Trophoblast cell (in vitro differentiated cells and primary cell): Measurements from ENCODE around the gene FAM181B. TPM values are rescaled to one million over a fixed set of nuclear protein-coding genes. Genes with fewer than 3 reads are reported as not detected.

ENCODE experiments used
- DNase-seq, 2 donors: peaks; one replicate each; pipeline ENCODE4 v3.0.0-alpha.2; 2016
- H2AFZ ChIP-seq: 2 replicates; pipeline ENCODE4 v1.6.1; 2013; ENCODE audit warnings: low read length, moderate library complexity, mild to moderate bottlenecking; ENCODE audit not compliant: insufficient read depth, poor library complexity
- H2AK5ac ChIP-seq: 2 replicates; pipeline ENCODE4 v1.6.1; 2013; ENCODE audit warnings: mild to moderate bottlenecking, low read length
- H2BK120ac ChIP-seq: 2 replicates; pipeline ENCODE4 v1.6.1; 2013; ENCODE audit warnings: low read length, mild to moderate bottlenecking, moderate library complexity; ENCODE audit not compliant: insufficient read depth, poor library complexity
- H2BK12ac ChIP-seq: 2 replicates; pipeline ENCODE4 v1.6.1; 2013; ENCODE audit warnings: mild to moderate bottlenecking, low read length, moderate library complexity
- H2BK5ac ChIP-seq: 2 replicates; pipeline ENCODE4 v1.6.1; 2013; ENCODE audit warnings: low read length, low read depth, moderate library complexity, mild to moderate bottlenecking; ENCODE audit not compliant: poor library complexity
- H3K14ac ChIP-seq: 2 replicates; pipeline ENCODE4 v1.6.1; 2013; ENCODE audit warnings: mild to moderate bottlenecking, low read length
- H3K18ac ChIP-seq: 2 replicates; pipeline ENCODE4 v1.6.1; 2013; ENCODE audit warnings: mild to moderate bottlenecking, low read length
- H3K23ac ChIP-seq: 2 replicates; pipeline ENCODE4 v1.6.1; 2013; ENCODE audit warnings: low read length
- H3K27ac ChIP-seq: 2 replicates; pipeline ENCODE4 v1.5.1; 2013; ENCODE audit warnings: low read depth, mild to moderate bottlenecking, inconsistent platforms, low read length, moderate library complexity
- H3K27me3 ChIP-seq: 2 replicates; pipeline ENCODE4 v1.6.1; 2013; ENCODE audit warnings: inconsistent platforms, mild to moderate bottlenecking, low read length, moderate library complexity; ENCODE audit not compliant: insufficient read depth
- H3K36me3 ChIP-seq, 2 experiments: 1 replicate in 1 of 2; 2 replicates in 1 of 2; pipeline ENCODE4 v1.6.1; 2013; ENCODE audit warnings: low read length in 2 of 2, mild to moderate bottlenecking in 2 of 2, moderate library complexity in 1 of 2; ENCODE audit not compliant: insufficient read depth in 2 of 2, control insufficient read depth in 1 of 2
- H3K4ac ChIP-seq: 2 replicates; pipeline ENCODE4 v1.6.1; 2013; ENCODE audit warnings: low read depth, mild to moderate bottlenecking, low read length, moderate library complexity
- H3K4me1 ChIP-seq, 2 experiments: 1 replicate in 1 of 2; 2 replicates in 1 of 2; pipeline ENCODE4 v1.6.1; 2013; ENCODE audit warnings: low read length in 2 of 2, mild to moderate bottlenecking in 2 of 2, moderate library complexity in 1 of 2; ENCODE audit not compliant: insufficient read depth in 2 of 2, control insufficient read depth in 1 of 2
- H3K4me2 ChIP-seq: 2 replicates; pipeline ENCODE4 v1.6.1; 2013; ENCODE audit warnings: inconsistent platforms, mild to moderate bottlenecking, low read length, moderate library complexity
- H3K4me3 ChIP-seq: 2 replicates; pipeline ENCODE4 v1.5.1; 2013; ENCODE audit warnings: mild to moderate bottlenecking, low read depth, low read length, inconsistent platforms
- H3K79me1 ChIP-seq: one replicate; pipeline ENCODE4 v1.6.1; 2013; ENCODE audit warnings: low read length
- H3K79me2 ChIP-seq: 2 replicates; pipeline ENCODE4 v1.6.1; 2013; ENCODE audit warnings: low read length, mild to moderate bottlenecking; ENCODE audit not compliant: control insufficient read depth, insufficient read depth, poor library complexity
- H3K9ac ChIP-seq: 2 replicates; pipeline ENCODE4 v1.6.1; 2013; ENCODE audit warnings: mild to moderate bottlenecking, low read length
- H3K9me3 ChIP-seq: 2 replicates; pipeline ENCODE4 v1.6.1; 2013; ENCODE audit warnings: low read depth, mild to moderate bottlenecking, control low read depth, inconsistent platforms, low read length; ENCODE audit not compliant: insufficient read depth
- H4K12ac ChIP-seq: 2 replicates; pipeline ENCODE4 v1.6.1; 2013; ENCODE audit warnings: low read depth, mild to moderate bottlenecking, low read length, moderate library complexity
- H4K8ac ChIP-seq: 2 replicates; pipeline ENCODE4 v1.6.1; 2013; ENCODE audit warnings: low read depth, mild to moderate bottlenecking, low read length, moderate library complexity
- H4K91ac ChIP-seq: one replicate; pipeline ENCODE4 v1.6.1; 2013; ENCODE audit warnings: low read depth, mild to moderate bottlenecking, low read length, moderate library complexity
- WGBS: extraction: QIAGEN DNeasy Blood & Tissue Kit; methylation state at CpG from one replicate; pipeline ENCODE4 v1.1.7; 2013; ENCODE audit warnings: missing lambda C conversion rate; ENCODE audit not compliant: insufficient read length, insufficient coverage; ENCODE audit errors: extremely low coverage; 5-methylcytosine and 5-hydroxymethylcytosine counted together
- polyA plus RNA-seq: library from polyadenylated mRNA; stranded (reverse); fragments of 200-250 nt; gene quantifications from 2 replicates; pipeline ENCODE4 v1.2.3, GENCODE V29; 2013

FAM181B gene, protein sequence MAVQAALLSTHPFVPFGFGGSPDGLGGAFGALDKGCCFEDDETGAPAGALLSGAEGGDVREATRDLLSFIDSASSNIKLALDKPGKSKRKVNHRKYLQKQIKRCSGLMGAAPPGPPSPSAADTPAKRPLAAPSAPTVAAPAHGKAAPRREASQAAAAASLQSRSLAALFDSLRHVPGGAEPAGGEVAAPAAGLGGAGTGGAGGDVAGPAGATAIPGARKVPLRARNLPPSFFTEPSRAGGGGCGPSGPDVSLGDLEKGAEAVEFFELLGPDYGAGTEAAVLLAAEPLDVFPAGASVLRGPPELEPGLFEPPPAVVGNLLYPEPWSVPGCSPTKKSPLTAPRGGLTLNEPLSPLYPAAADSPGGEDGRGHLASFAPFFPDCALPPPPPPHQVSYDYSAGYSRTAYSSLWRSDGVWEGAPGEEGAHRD
- polyA plus RNA-seq: 0.01 and 0.04 TPM in 2 replicates

GRCh38 chr11:82733444-82734119 lies at the start of gene FAM181B:
Gene FAM181B (minus strand): TSS chr11:82733864. CDS start chr11:82733729, 135 bp downstream.
- no CpG with 5 or more reads among the region's 67 CpGs for WGBS

DNA sequence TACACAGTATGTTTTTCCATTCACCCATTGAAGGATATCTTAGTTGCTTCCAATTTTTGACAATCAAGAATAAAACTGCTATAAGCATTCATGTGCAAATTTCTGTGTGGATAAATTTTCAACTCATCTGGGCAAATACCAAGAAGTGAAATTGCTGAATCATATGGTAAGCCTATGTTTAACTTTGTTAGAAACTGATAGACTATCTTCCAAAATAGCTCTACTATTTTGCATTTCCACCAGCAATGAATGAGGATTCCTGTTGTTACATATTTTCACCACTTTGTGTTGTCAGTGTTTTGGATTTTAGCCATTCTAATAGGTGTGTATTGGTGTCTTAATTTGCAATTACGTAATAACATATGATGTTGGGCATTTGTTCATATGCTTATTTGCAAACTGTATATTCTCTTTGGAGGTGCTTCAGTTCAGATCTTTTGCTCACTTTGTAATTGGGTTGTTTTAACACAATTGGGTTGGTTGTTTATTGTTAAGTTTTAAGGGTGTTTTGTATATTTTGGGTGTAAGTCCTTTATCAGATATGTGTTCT lies 49.2 kb upstream of the FAM181B start:
- no peak overlapping the region for H2AK5ac ChIP-seq
- no peak overlapping the region for H2BK12ac ChIP-seq
- no peaks in the 10 kb centered on the region for H3K79me2 ChIP-seq
- H3K9me3 ChIP-seq: no peaks in the 10 kb centered on the region
- H3K18ac ChIP-seq: no peak overlapping the region
- no peak overlapping the region for H4K12ac ChIP-seq
- H2BK5ac ChIP-seq: no peak overlapping the region
- no peak overlapping the region for H3K4me3 ChIP-seq
- no peak overlapping the region for H3K4ac ChIP-seq
- H2AFZ ChIP-seq: no peak overlapping the region
- no peaks in the 10 kb centered on the region for H3K79me1 ChIP-seq
- H3K9ac ChIP-seq: no peak overlapping the region
- no peaks in the 10 kb centered on the region for H3K4me1 ChIP-seq
- no peak overlapping the region for H4K91ac ChIP-seq
- no peak overlapping the region for H2BK120ac ChIP-seq
- H3K14ac ChIP-seq: no peak overlapping the region
- DNase-seq: no peak
- H3K27me3 ChIP-seq: no peaks in the 10 kb centered on the region
- no peaks in the 10 kb centered on the region for H3K36me3 ChIP-seq
- H3K23ac ChIP-seq: no peak overlapping the region
- no peak overlapping the region for H3K4me2 ChIP-seq
- no peak overlapping the region for H3K27ac ChIP-seq
- H4K8ac ChIP-seq: no peak overlapping the region
- no CpG with 5 or more reads among the region's 1 CpG for WGBS

More at GRCh38 chr11:82733444-82734119, at the start of gene FAM181B:
- Histone ChIP-seq H2AFZ (peak within 1 kb of the TSS; percentile 66), H3K27me3 (peaks cover 36% of the 10 kb centered on the region), H2BK12ac (no peak within 1 kb of the TSS), H2BK120ac (no peak within 1 kb of the TSS), H2BK5ac (no peak within 1 kb of the TSS), H3K9me3 (no peaks in the 10 kb centered on the region), H4K91ac (no peak within 1 kb of the TSS), H4K12ac (no peak within 1 kb of the TSS), H3K79me1 (no peaks in the 10 kb centered on the region), H3K4ac (no peak within 1 kb of the TSS), H3K36me3 (no peaks in the 10 kb centered on the region), H3K23ac (no peak within 1 kb of the TSS), H4K8ac (peak within 1 kb of the TSS; percentile 4), H3K18ac (no peak within 1 kb of the TSS), H3K4me1 (peaks cover 0 to 4% of the 10 kb centered on the region in 2 experiments), H3K79me2 (no peaks in the 10 kb centered on the region), H3K4me3 (peak within 1 kb of the TSS; percentile 69), H2AK5ac (no peak within 1 kb of the TSS), H3K9ac (no peak within 1 kb of the TSS), H3K27ac (no peak within 1 kb of the TSS), H3K4me2 (peak within 1 kb of the TSS; percentile 85), H3K14ac (peak within 1 kb of the TSS; percentile 35)
- peak; percentile 16 to 65 for DNase-seq

- H4K8ac ChIP-seq: no peak overlapping the region
- H2BK5ac ChIP-seq: no peak overlapping the region
- H2AFZ ChIP-seq: no peak overlapping the region
- H2BK120ac ChIP-seq: no peak overlapping the region
- no peak overlapping the region for H2BK12ac ChIP-seq
- no peak overlapping the region for H4K91ac ChIP-seq
- H4K12ac ChIP-seq: no peak overlapping the region
- no peak overlapping the region for H2AK5ac ChIP-seq
- H3K18ac ChIP-seq: no peak overlapping the region
- no peak overlapping the region for H3K4me3 ChIP-seq
- H3K36me3 ChIP-seq: no peaks in the 10 kb centered on the region
- no peaks in the 10 kb centered on the region for H3K79me1 ChIP-seq
- no peaks in the 10 kb centered on the region for H3K79me2 ChIP-seq
- H3K4me2 ChIP-seq: no peak overlapping the region
- H3K4me1 ChIP-seq: no peaks in the 10 kb centered on the region
- H3K27me3 ChIP-seq: no peaks in the 10 kb centered on the region
- H3K23ac ChIP-seq: no peak overlapping the region
- H3K27ac ChIP-seq: no peak overlapping the region
- no peak overlapping the region for H3K4ac ChIP-seq
- DNase-seq: no peak
- H3K9ac ChIP-seq: no peak overlapping the region
- H3K14ac ChIP-seq: no peak overlapping the region
- WGBS: no CpG with 5 or more reads among the region's 1 CpG
- no peaks in the 10 kb centered on the region for H3K9me3 ChIP-seq
Measured at GRCh38 chr11:82778776-82779175, 45.1 kb upstream of the FAM181B start.

DNA sequence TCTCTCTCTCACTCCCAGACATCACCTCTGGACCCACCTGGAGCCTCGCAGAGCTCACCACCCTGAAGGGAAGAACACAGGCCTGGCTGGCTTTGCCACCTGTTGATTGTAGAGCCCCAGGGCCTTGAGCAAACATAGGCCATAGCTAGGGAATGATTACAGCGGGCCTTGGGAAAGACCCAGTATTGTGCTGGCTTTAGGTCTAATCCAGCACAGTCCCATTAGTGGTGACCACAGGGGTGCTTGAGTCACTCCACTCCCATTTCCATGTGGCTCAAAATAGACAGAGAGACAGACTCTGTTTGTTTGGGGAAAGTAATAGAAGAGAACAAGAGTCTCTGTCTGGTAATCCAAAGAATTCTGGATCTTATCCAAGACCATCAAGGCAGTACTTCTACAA lies 42.7 kb upstream of the FAM181B start:
- no peak overlapping the region for H2BK5ac ChIP-seq
- H3K27ac ChIP-seq: no peak overlapping the region
- H2BK120ac ChIP-seq: no peak overlapping the region
- H3K27me3 ChIP-seq: no peaks in the 10 kb centered on the region
- H3K14ac ChIP-seq: no peak overlapping the region
- H3K9ac ChIP-seq: no peak overlapping the region
- no peak overlapping the region for H3K4me2 ChIP-seq
- no peak for DNase-seq
- no CpG with 5 or more reads among the region's 2 CpGs for WGBS
- H3K4me3 ChIP-seq: no peak overlapping the region
- H3K79me2 ChIP-seq: no peaks in the 10 kb centered on the region
- H4K12ac ChIP-seq: no peak overlapping the region
- H3K4ac ChIP-seq: no peak overlapping the region
- no peak overlapping the region for H4K91ac ChIP-seq
- no peak overlapping the region for H3K18ac ChIP-seq
- H3K23ac ChIP-seq: no peak overlapping the region
- no peak overlapping the region for H2BK12ac ChIP-seq
- H2AFZ ChIP-seq: no peak overlapping the region
- no peak overlapping the region for H2AK5ac ChIP-seq
- no peaks in the 10 kb centered on the region for H3K9me3 ChIP-seq
- H3K36me3 ChIP-seq: no peaks in the 10 kb centered on the region
- no peaks in the 10 kb centered on the region for H3K79me1 ChIP-seq
- H3K4me1 ChIP-seq: no peaks in the 10 kb centered on the region
- no peak overlapping the region for H4K8ac ChIP-seq
